IMR-90 (cell line): Measurements from ENCODE around the gene UBL7. TPM values are rescaled to one million over a fixed set of nuclear protein-coding genes. Genes with fewer than 3 reads are reported as not detected.

ENCODE experiments used
- ATAC-seq: fragments of 200-7000 bp; cut with Tn5 transposase; 2 replicates; pipeline ENCODE4 v1.9.1; 2020; ENCODE audit warnings: low read depth, mild to moderate bottlenecking, moderate library complexity
- BruUV-seq: library from RNA; stranded (reverse); fragments of 400-500 nt; replicated peaks from 2 replicates; lab custom pipeline; 2021; lab: Mats Ljungman, UMichigan
- CTCF ChIA-PET: fragments of 300-600 bp; formaldehyde crosslinking; extraction: SDS; loops from one replicate; lab custom pipeline; 2021; ENCODE audit warnings: antibody characterized with exemption; lab: Yijun Ruan, JAX
- POLR2A ChIA-PET: fragments of 300-600 bp; sonication (Branson Sonifier 250); formaldehyde crosslinking; loops from one replicate; lab custom pipeline; 2022; ENCODE audit warnings: antibody characterized with exemption; ENCODE audit not compliant: unreplicated experiment; lab: Charles Lee
- DNase-seq: peaks from one replicate; pipeline ENCODE4 v3.0.0; 2013
- H2AFZ ChIP-seq: replicated peaks from 2 replicates; pipeline ENCODE3; 2013; ENCODE audit warnings: low read length, mild to moderate bottlenecking; ENCODE audit not compliant: poor library complexity
- H2AK5ac ChIP-seq: 2 replicates; pipeline ENCODE4 v1.6.1; 2013; ENCODE audit warnings: low read depth, low read length, inconsistent platforms
- H2AK9ac ChIP-seq: replicated peaks from 2 replicates; pipeline ENCODE3; 2013; ENCODE audit warnings: mild to moderate bottlenecking, low read depth, low read length, moderate library complexity; ENCODE audit not compliant: poor library complexity
- H2BK120ac ChIP-seq: 2 replicates; pipeline ENCODE4 v1.6.1; 2013; ENCODE audit warnings: low read depth, low read length, inconsistent platforms
- H2BK15ac ChIP-seq: 3 replicates; pipeline ENCODE4 v1.6.1; 2013; ENCODE audit warnings: low read depth, low read length, inconsistent platforms
- H2BK20ac ChIP-seq: 2 replicates; pipeline ENCODE4 v1.6.1; 2013; ENCODE audit warnings: low read depth, mild to moderate bottlenecking, inconsistent platforms, low read length, moderate library complexity
- H2BK5ac ChIP-seq: 2 replicates; pipeline ENCODE4 v1.6.1; 2013; ENCODE audit warnings: mild to moderate bottlenecking, low read depth, low read length, inconsistent platforms; ENCODE audit not compliant: poor library complexity, severe bottlenecking
- H3K14ac ChIP-seq: replicated peaks from 2 replicates; pipeline ENCODE4 v1.6.1; 2013; ENCODE audit warnings: low read depth, low read length, inconsistent platforms
- H3K18ac ChIP-seq: 2 replicates; pipeline ENCODE4 v1.6.1; 2013; ENCODE audit warnings: low read depth, low read length, control low read depth
- H3K23ac ChIP-seq: 2 replicates; pipeline ENCODE4 v1.6.1; 2013; ENCODE audit warnings: low read depth, low read length, inconsistent platforms
- H3K27ac ChIP-seq: 2 replicates; pipeline ENCODE4 v1.5.1; 2013; ENCODE audit warnings: mild to moderate bottlenecking, control low read depth, low read length; ENCODE audit not compliant: insufficient read depth
- H3K27me3 ChIP-seq: 2 replicates; pipeline ENCODE4 v1.6.1; 2013; ENCODE audit warnings: low read length; ENCODE audit not compliant: control insufficient read depth, insufficient read depth
- H3K36me3 ChIP-seq: 2 replicates; pipeline ENCODE4 v1.6.1; 2013; ENCODE audit warnings: low read length, mixed read lengths; ENCODE audit not compliant: control insufficient read depth, insufficient read depth
- H3K4ac ChIP-seq: 2 replicates; pipeline ENCODE4 v1.6.1; 2013; ENCODE audit warnings: low read depth, low read length, inconsistent platforms
- H3K4me1 ChIP-seq: 2 replicates; pipeline ENCODE4 v1.6.1; 2013; ENCODE audit warnings: low read length, mixed read lengths; ENCODE audit not compliant: control insufficient read depth, insufficient read depth
- H3K4me2 ChIP-seq: 2 replicates; pipeline ENCODE4 v1.6.1; 2013; ENCODE audit warnings: low read depth, mild to moderate bottlenecking, control low read depth, low read length, moderate library complexity
- H3K4me3 ChIP-seq: 2 replicates; pipeline ENCODE4 v1.5.1; 2013; ENCODE audit warnings: low read depth, mild to moderate bottlenecking, control low read depth, low read length, moderate library complexity; ENCODE audit not compliant: insufficient read depth
- H3K56ac ChIP-seq: 2 replicates; pipeline ENCODE4 v1.6.1; 2013; ENCODE audit warnings: low read length, inconsistent platforms; ENCODE audit not compliant: insufficient read depth; ENCODE audit errors: extremely low read depth
- H3K79me1 ChIP-seq, 2 experiments: 2 replicates each; pipeline ENCODE4 v1.6.1; 2013; ENCODE audit warnings: low read length in 2 of 2, inconsistent platforms in 1 of 2, low read depth in 1 of 2
- H3K9ac ChIP-seq: 2 replicates; pipeline ENCODE4 v1.6.1; 2013; ENCODE audit warnings: low read depth, low read length, control low read depth
- H3K9me1 ChIP-seq: 2 replicates; pipeline ENCODE4 v1.6.1; 2013; ENCODE audit warnings: low read length, inconsistent platforms; ENCODE audit not compliant: insufficient read depth
- H3K9me3 ChIP-seq: 2 replicates; pipeline ENCODE4 v1.6.1; 2013; ENCODE audit warnings: low read length; ENCODE audit not compliant: control insufficient read depth, insufficient read depth
- H4K20me1 ChIP-seq: 2 replicates; pipeline ENCODE4 v1.6.1; 2013; ENCODE audit warnings: low read length, inconsistent platforms; ENCODE audit not compliant: insufficient read depth
- H4K5ac ChIP-seq: 2 replicates; pipeline ENCODE4 v1.6.1; 2013; ENCODE audit warnings: mild to moderate bottlenecking, low read depth, low read length, control low read depth
- H4K8ac ChIP-seq, 2 experiments: 2 replicates each; pipeline ENCODE4 v1.6.1; 2013; ENCODE audit warnings: low read depth in 2 of 2, low read length in 2 of 2, control low read depth in 1 of 2, inconsistent platforms in 1 of 2
- H4K91ac ChIP-seq: 2 replicates; pipeline ENCODE4 v1.6.1; 2013; ENCODE audit warnings: low read depth, low read length, inconsistent platforms; ENCODE audit not compliant: insufficient read depth
- ELK1 ChIP-seq: fragments of 150-350 bp; IDR thresholded peaks from 2 replicates; pipeline ENCODE4 v1.6.1; 2016; ENCODE audit warnings: low read depth, mild to moderate bottlenecking, low read length, moderate library complexity, borderline replicate concordance
- NFE2L2 ChIP-seq: fragments of 150-350 bp; IDR thresholded peaks from 2 replicates; pipeline ENCODE4 v1.6.1; 2016; ENCODE audit warnings: low read depth, mild to moderate bottlenecking, low read length
- POLR2A ChIP-seq: IDR thresholded peaks from 2 replicates; pipeline ENCODE4 v1.6.1; 2012; ENCODE audit warnings: mild to moderate bottlenecking, low read depth, low read length
- SMC3 ChIP-seq: fragments of 150-350 bp; IDR thresholded peaks from 2 replicates; pipeline ENCODE4 v1.6.1; 2016; ENCODE audit warnings: low read depth, mild to moderate bottlenecking, antibody characterized with exemption, low read length, moderate library complexity
- WGBS, 2 experiments: methylation state at CpG; one replicate each; pipeline versions ENCODE4 v1.1.5 to v1.1.7; 2013; ENCODE audit warnings: missing lambda C conversion rate in 2 of 2; ENCODE audit not compliant: insufficient read length in 1 of 2; ENCODE audit errors: extremely low coverage in 2 of 2; 5-methylcytosine and 5-hydroxymethylcytosine counted together
- dilution Hi-C: fragments of 300-500 bp; cut with HindIII; formaldehyde crosslinking; loops from one replicate; pipeline ENCODE4 v1.14.3; 2018; ENCODE audit warnings: low sequenced_read_pairs; ENCODE audit not compliant: unreplicated experiment
- in situ Hi-C: fragments of 300-500 bp; cut with MboI; formaldehyde crosslinking; loops from 3 replicates; pipeline ENCODE4 v1.14.3; 2019; ENCODE audit warnings: low sequenced_read_pairs, inconsistent platforms, mixed read lengths
- intact Hi-C: fragments of 100-400 bp; cut with micrococcal nuclease; formaldehyde crosslinking; loops from 2 replicates; pipeline ENCODE4 v1.10.0; 2022
- microRNA-seq, 2 experiments: library from miRNA; stranded (forward) in 1 of 2; unstranded in 1 of 2; fragments of 10-50 nt in 1 of 2; fragments of <30 nt in 1 of 2; gene quantifications in 1 of 2; microRNA quantifications in 1 of 2; one replicate each; pipeline versions ENCODE3 to v1.1.0; 2013 to 2020; ENCODE audit not compliant: insufficient read depth in 1 of 2, insufficient read length in 1 of 2, unreplicated experiment in 1 of 2
- polyA plus RNA-seq, 3 experiments: library from polyadenylated mRNA; depleted of rRNA; stranded (reverse); fragments of >200 nt; gene quantifications; 2 replicates each; pipeline ENCODE4 v1.2.3, GENCODE V29; 2012; ENCODE audit warnings: low replicate concordance in 1 of 3
- small RNA-seq, 5 experiments: library from RNA; depleted of rRNA; stranded (forward); fragments of <200 nt; gene quantifications; one replicate each; pipeline ENCODE3, GENCODE V24; 2012
- total RNA-seq: library from RNA; depleted of rRNA; stranded (reverse); fragments of >200 nt; gene quantifications from 2 replicates; pipeline ENCODE4 v1.2.3, GENCODE V29; 2012; rRNA removed

The UBL7 gene
- total and polyA plus RNA-seq, 2 of the 4 experiments (the other 2 are of a cell fraction) = 68.1 to 78.4 TPM

- TF ChIP-seq ELK1 (no peak), NFE2L2 (no peak; the same call in 1 of the 2 replicates)
These were observed 64.3 kb downstream of the UBL7 start (continued) for GRCh38 chr15:74396445-74397238.

DNA sequence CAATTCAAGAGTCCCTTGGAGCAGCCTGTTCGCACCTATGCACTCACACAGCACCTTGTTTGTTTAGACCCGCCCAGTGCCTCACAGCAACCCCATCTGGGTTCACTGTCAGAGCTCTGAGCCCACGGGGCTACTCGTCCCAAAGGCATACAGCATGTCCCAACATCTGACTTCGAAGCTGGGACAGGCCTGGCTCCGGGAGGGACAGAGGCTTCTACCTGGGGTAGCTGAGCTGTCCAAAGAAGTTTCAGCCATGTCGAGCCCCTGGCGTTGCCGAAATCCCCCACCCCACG, 64.9 kb downstream of the UBL7 start:
- peak overlapping the region; percentile 76 to 89; a peak in 3 of 4 replicates for H4K8ac ChIP-seq
- no peaks in the 10 kb centered on the region for H4K20me1 ChIP-seq
- ATAC-seq = no peak
- peak overlapping the region; percentile 84 for H4K91ac ChIP-seq
- H3K23ac ChIP-seq = no peak overlapping the region
- intact Hi-C loops (no loop called here), dilution Hi-C loops (no loop called here), in situ Hi-C loops (no loop called here)
- peak overlapping the region; percentile 14; the same call in 1 of the 2 replicates for H3K14ac ChIP-seq
- no peak overlapping the region for H3K4me2 ChIP-seq
- H3K4me1 ChIP-seq = peaks cover 46% of the 10 kb centered on the region
- H2BK15ac ChIP-seq = peak overlapping the region; percentile 73; the same call in 1 of the 3 replicates
- peak overlapping the region; percentile 96 for H3K4ac ChIP-seq
- no peak for TF ChIP-seq SMC3
- peak; percentile 10; the same call in 1 of the 2 replicates for TF ChIP-seq POLR2A
- no peak overlapping the region for H3K56ac ChIP-seq
- peak overlapping the region; percentile 35; the same call in 1 of the 2 replicates for H2BK20ac ChIP-seq
- ChIA-PET CTCF (no interaction called here), POLR2A (no interaction called here)
- peak overlapping the region; percentile 87; the same call in 1 of the 2 replicates for H4K5ac ChIP-seq
- no peak overlapping the region for H3K4me3 ChIP-seq
- H3K79me1 ChIP-seq = peaks cover 0 to 30% of the 10 kb centered on the region in 2 experiments; a peak in 3 of 4 replicates
- H2AFZ ChIP-seq = peak overlapping the region; percentile 76
- no peak overlapping the region for H3K9ac ChIP-seq
- H2BK120ac ChIP-seq = peak overlapping the region; percentile 76
- no peaks in the 10 kb centered on the region for H3K27me3 ChIP-seq
- H2BK5ac ChIP-seq = peak overlapping the region; percentile 93
- DNase-seq = no peak
- peaks cover 42% of the 10 kb centered on the region for H3K9me1 ChIP-seq
- no TSS peak for BruUV-seq
- peak overlapping the region; percentile 92; the same call in 1 of the 2 replicates for H2AK5ac ChIP-seq
- H3K36me3 ChIP-seq = no peaks in the 10 kb centered on the region
- H3K18ac ChIP-seq = peak overlapping the region; percentile 34; the same call in 1 of the 2 replicates
- no peaks in the 10 kb centered on the region for H3K9me3 ChIP-seq
- H3K27ac ChIP-seq = no peak overlapping the region; the same call in 1 of the 2 replicates
- 92% methylated on average over 4 of the region's 10 CpGs; no CpG with 5 or more reads in 1 of the 2 experiments for WGBS, 2 experiments
- peak overlapping the region; percentile 93 for H2AK9ac ChIP-seq

Small RNAs within 50 kb of the gene (microRNA-seq; reads per million reads assigned to microRNA genes)
- gene MIR6881 (ENCODE audit: insufficient read depth in 1 of 2, insufficient read length in 1 of 2, unreplicated experiment in 1 of 2) = 0.37 to 2.1 reads per million in 2 experiments
- not detected for gene RF00591 (ENCODE audit: insufficient read depth, insufficient read length)

Small RNAs within 50 kb of the gene (small RNA-seq; reads per million reads assigned to genes)
- 0 reads per million in 5 experiments for gene MIR6881
- gene RF00591 = 0 reads per million in 5 experiments

Other genes with a start within 250 kb of the UBL7 start
- gene CCDC33, start 224.8 kb downstream of the UBL7 start, total RNA-seq = not detected in 2 replicates
- gene CCDC33, start 224.8 kb downstream of the UBL7 start, polyA plus RNA-seq (2012; rRNA removed) = not detected in 2 replicates
- gene CYP11A1, start 93.5 kb downstream of the UBL7 start, total RNA-seq = 0.18 and 0.28 TPM in 2 replicates
- 0.46 and 0.50 TPM in 2 replicates for gene CYP11A1, start 93.5 kb downstream of the UBL7 start, polyA plus RNA-seq (2012; rRNA removed)
- gene SEMA7A, start 27.2 kb downstream of the UBL7 start, total RNA-seq = 27.8 and 30.5 TPM in 2 replicates
- gene SEMA7A, start 27.2 kb downstream of the UBL7 start, polyA plus RNA-seq (2012; rRNA removed) = 87.3 and 88.1 TPM in 2 replicates
- 2.5 TPM in 2 replicates for gene ARID3B, start 80.1 kb upstream of the UBL7 start, total RNA-seq
- gene ARID3B, start 80.1 kb upstream of the UBL7 start, polyA plus RNA-seq (2012; rRNA removed) = 5.0 and 5.9 TPM in 2 replicates
- gene CLK3, start 154.7 kb upstream of the UBL7 start, total RNA-seq = 114 and 117 TPM in 2 replicates
- 77.0 and 84.7 TPM in 2 replicates for gene CLK3, start 154.7 kb upstream of the UBL7 start, polyA plus RNA-seq (2012; rRNA removed)
- 16.7 and 16.8 TPM in 2 replicates for gene EDC3, start 234.9 kb upstream of the UBL7 start, total RNA-seq
- 36.7 and 38.0 TPM in 2 replicates for gene EDC3, start 234.9 kb upstream of the UBL7 start, polyA plus RNA-seq (2012; rRNA removed)